Hepatocyte (in vitro differentiated cells): ENCODE results near the gene VPS13D.

ENCODE experiments used
- EZH2 ChIP-seq: fragments of 200-600 bp; sonication (generic); IDR thresholded peaks from 2 replicates; pipeline ENCODE4 v1.6.1; 2016; ENCODE audit warnings: antibody characterized with exemption, mild to moderate bottlenecking, borderline replicate concordance
- EZH2phosphoT487 ChIP-seq: fragments of 200-600 bp; sonication (generic); IDR thresholded peaks from one replicate; pipeline ENCODE4 v1.6.1; 2018; ENCODE audit warnings: antibody characterized with exemption, mild to moderate bottlenecking, low read depth, moderate library complexity; ENCODE audit not compliant: unreplicated experiment, severe bottlenecking
- TF ChIP-seq, protein P1 (sequence below): fragments of 200-600 bp; sonication (generic); IDR thresholded peaks from 2 replicates; pipeline ENCODE4 v1.5.1; 2016; ENCODE audit warnings: antibody characterized with exemption, mild to moderate bottlenecking; ENCODE audit not compliant: poor library complexity

DNA sequence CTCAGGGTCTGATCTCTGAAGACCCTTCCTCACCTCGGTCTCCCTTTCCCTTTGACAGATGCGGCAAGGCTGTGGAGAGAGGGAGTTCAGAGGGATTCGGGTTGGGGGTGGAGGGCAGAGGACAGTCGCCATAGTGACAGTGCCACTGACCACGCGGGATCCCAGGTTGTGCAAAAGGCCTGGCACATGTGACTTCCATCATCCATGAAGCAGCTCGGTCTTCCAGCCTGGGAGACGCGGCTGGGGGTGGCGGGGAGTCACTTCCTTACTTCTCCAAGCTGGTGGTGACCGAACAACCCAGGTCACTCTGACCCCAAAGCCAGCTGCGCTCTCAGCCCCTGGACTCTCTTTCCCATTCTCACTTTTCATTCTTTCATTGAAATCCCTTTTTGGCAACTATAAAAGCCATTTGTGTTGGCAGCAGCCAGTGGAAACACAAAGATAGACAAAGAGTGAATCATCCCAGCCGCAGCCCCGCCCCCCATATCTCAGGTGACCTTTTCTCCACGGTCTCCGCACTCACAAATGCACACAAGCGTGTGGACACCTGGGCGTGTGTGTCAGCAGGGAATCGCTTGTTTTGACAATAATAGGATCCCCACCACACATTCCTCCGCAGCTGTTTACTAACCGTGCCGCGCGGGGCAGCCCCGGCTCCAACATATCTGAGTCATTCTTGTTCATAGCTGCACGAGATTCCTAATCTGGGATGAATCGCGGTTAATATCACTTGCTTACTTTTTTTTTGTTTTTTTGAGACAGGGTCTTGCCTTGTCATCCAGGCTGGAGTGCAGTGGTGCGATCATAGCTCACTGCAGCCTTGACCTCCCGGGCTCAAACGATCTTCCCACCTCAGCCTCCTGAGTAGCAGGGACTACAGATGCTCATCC lies 319.9 kb downstream of the VPS13D start:
- TF ChIP-seq, protein P1, sequence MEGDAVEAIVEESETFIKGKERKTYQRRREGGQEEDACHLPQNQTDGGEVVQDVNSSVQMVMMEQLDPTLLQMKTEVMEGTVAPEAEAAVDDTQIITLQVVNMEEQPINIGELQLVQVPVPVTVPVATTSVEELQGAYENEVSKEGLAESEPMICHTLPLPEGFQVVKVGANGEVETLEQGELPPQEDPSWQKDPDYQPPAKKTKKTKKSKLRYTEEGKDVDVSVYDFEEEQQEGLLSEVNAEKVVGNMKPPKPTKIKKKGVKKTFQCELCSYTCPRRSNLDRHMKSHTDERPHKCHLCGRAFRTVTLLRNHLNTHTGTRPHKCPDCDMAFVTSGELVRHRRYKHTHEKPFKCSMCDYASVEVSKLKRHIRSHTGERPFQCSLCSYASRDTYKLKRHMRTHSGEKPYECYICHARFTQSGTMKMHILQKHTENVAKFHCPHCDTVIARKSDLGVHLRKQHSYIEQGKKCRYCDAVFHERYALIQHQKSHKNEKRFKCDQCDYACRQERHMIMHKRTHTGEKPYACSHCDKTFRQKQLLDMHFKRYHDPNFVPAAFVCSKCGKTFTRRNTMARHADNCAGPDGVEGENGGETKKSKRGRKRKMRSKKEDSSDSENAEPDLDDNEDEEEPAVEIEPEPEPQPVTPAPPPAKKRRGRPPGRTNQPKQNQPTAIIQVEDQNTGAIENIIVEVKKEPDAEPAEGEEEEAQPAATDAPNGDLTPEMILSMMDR: no peak
- TF ChIP-seq EZH2 (no peak), EZH2phosphoT487 (no peak)
